Astrocyte (in vitro differentiated cells and primary cell): ENCODE data around the gene KLF17. TPM values are rescaled to one million over a fixed set of nuclear protein-coding genes. Genes with fewer than 3 reads are reported as not detected.

Experiments
- DNase-seq: peaks from one replicate; pipeline ENCODE4 v3.0.0-alpha.2; 2010; ENCODE audit warnings: low read depth
- FAIRE-seq: peaks from 2 replicates; lab custom pipeline; 2011; peaks lifted over from hg19 to GRCh38; lab: Jason Lieb, UNC
- H2AFZ ChIP-seq: 2 replicates; pipeline ENCODE4 v1.6.0; 2012; ENCODE audit warnings: low read depth, low read length, inconsistent platforms
- H3K27ac ChIP-seq: 2 replicates; pipeline ENCODE4 v1.5.1; 2011; ENCODE audit warnings: low read depth, low read length, inconsistent platforms
- H3K27me3 ChIP-seq: 2 replicates; pipeline ENCODE4 v1.6.0; 2011; ENCODE audit warnings: low read length, inconsistent platforms; ENCODE audit not compliant: insufficient read depth
- H3K36me3 ChIP-seq: 2 replicates; pipeline ENCODE4 v1.5.1; 2011; ENCODE audit warnings: low read length, inconsistent platforms; ENCODE audit not compliant: insufficient read depth
- H3K4me1 ChIP-seq: 2 replicates; pipeline ENCODE4 v1.5.1; 2011; ENCODE audit warnings: low read length, inconsistent platforms; ENCODE audit not compliant: insufficient read depth
- H3K4me2 ChIP-seq: 2 replicates; pipeline ENCODE4 v1.6.0; 2012; ENCODE audit warnings: low read length, inconsistent platforms
- H3K4me3 ChIP-seq: 2 replicates; pipeline ENCODE4 v1.5.1; 2011; ENCODE audit warnings: low read depth, mild to moderate bottlenecking, low read length, inconsistent platforms; ENCODE audit not compliant: insufficient read depth
- H3K79me2 ChIP-seq: 2 replicates; pipeline ENCODE4 v1.6.0; 2012; ENCODE audit warnings: mild to moderate bottlenecking, low read length, inconsistent platforms; ENCODE audit not compliant: insufficient read depth
- H3K9ac ChIP-seq: 2 replicates; pipeline ENCODE4 v1.6.0; 2012; ENCODE audit warnings: mild to moderate bottlenecking, low read length, inconsistent platforms
- H3K9me3 ChIP-seq: 2 replicates; pipeline ENCODE4 v1.5.1; 2012; ENCODE audit warnings: low read depth, mild to moderate bottlenecking, low read length, inconsistent platforms; ENCODE audit not compliant: insufficient read depth
- H4K20me1 ChIP-seq: 2 replicates; pipeline ENCODE4 v1.6.0; 2012; ENCODE audit warnings: low read length, inconsistent platforms; ENCODE audit not compliant: insufficient read depth
- H3K27ac Mint-ChIP-seq: one replicate; pipeline ENCODE4 v1.8.0; 2021; ENCODE audit warnings: mild to moderate bottlenecking, mixed read lengths; ENCODE audit not compliant: unreplicated experiment
- H3K27me3 Mint-ChIP-seq: one replicate; pipeline ENCODE4 v1.8.0; 2021; ENCODE audit warnings: low read depth, mixed read lengths; ENCODE audit not compliant: unreplicated experiment
- H3K36me3 Mint-ChIP-seq: one replicate; pipeline ENCODE4 v1.8.0; 2021; ENCODE audit warnings: low read depth, mixed read lengths; ENCODE audit not compliant: unreplicated experiment
- H3K4me1 Mint-ChIP-seq: one replicate; pipeline ENCODE4 v1.8.0; 2021; ENCODE audit warnings: low read depth, mixed read lengths; ENCODE audit not compliant: unreplicated experiment
- H3K4me3 Mint-ChIP-seq: one replicate; pipeline ENCODE4 v1.8.0; 2021; ENCODE audit warnings: mild to moderate bottlenecking, moderate library complexity, mixed read lengths; ENCODE audit not compliant: unreplicated experiment
- H3K9me3 Mint-ChIP-seq: one replicate; pipeline ENCODE4 v1.8.0; 2021; ENCODE audit warnings: mild to moderate bottlenecking, mixed read lengths; ENCODE audit not compliant: unreplicated experiment
- EZH2 ChIP-seq: IDR thresholded peaks from 2 replicates; pipeline ENCODE4 v1.6.1; 2012; ENCODE audit warnings: mild to moderate bottlenecking, low read length, inconsistent platforms; ENCODE audit not compliant: insufficient read depth
- total RNA-seq: library from RNA; stranded (reverse); gene quantifications from 2 replicates; pipeline ENCODE4 v1.2.1, GENCODE V29; 2021
- TF ChIP-seq, protein P1 (sequence below): IDR thresholded peaks from 2 replicates; pipeline ENCODE4 v1.5.1; 2011; ENCODE audit warnings: low read depth, mild to moderate bottlenecking, inconsistent platforms, low read length, moderate library complexity; ENCODE audit not compliant: insufficient read depth

KLF17 gene
- total RNA-seq, 1 donor from 2014 or later, result 0.09 TPM

DNA sequence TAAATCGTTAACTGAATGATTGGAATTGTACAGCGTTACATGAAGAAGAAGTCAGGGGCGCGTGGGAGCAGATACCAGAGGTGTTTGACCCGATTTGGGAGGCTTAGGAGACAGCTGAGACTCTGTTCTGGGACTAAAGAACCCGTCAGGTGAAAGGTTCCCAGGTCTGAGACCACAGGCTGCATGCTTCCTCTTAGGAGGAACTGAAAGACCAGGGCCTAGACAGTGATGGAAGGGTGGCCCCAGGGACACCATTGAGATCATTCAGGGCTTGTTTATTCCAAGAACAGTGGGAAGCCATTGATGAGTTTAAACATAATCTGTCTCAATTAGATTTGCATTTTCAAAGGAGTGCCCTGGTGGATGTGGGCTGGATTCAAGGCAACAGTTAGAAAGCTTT, 904 bp downstream of the KLF17 start:
- Mint-ChIP-seq H3K4me3 (no peak overlapping the region), H3K27me3 (peaks cover 12% of the 10 kb centered on the region)
- H3K4me2 ChIP-seq, result no peak overlapping the region

DNA sequence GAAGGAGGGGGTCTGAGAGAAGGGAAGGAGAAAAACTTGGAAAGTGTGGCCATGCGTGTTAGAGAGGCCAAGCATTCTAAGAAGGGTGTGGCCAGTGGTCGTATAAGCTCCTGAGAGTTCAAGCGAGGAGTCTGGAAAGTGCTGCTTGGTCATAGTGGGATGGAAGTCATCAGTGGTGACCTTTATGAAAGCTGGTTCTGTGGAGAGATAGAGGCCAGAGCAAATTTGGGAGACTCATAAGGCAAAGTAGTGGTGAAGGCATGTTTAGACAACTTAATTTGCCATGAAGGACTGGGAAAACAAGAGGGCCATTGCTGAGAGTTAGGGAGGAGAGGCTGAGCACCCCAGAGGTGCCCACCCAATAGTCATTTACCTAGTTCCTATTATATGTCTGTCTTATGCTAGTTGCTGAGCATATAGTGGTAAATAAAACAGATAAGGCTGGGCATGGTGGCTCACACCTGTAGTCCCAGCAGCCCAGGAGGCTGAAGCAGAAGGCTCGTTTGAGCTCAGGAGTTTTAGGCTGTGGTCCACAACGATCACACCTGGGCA, 1.9 kb downstream of the KLF17 start:
- peaks cover 12% of the 10 kb centered on the region for H3K27me3 Mint-ChIP-seq

More for the DNA sequence above, 904 bp downstream of the KLF17 start:
- Histone ChIP-seq H4K20me1 (no peaks in the 10 kb centered on the region), H3K9me3 (no peaks in the 10 kb centered on the region), H3K27me3 (peaks cover 7% of the 10 kb centered on the region), H3K36me3 (no peaks in the 10 kb centered on the region), H3K4me3 (no peak overlapping the region), H3K79me2 (no peaks in the 10 kb centered on the region), H3K4me1 (no peaks in the 10 kb centered on the region), H3K9ac (no peak overlapping the region), H2AFZ (no peak overlapping the region), H3K27ac (no peak overlapping the region)
- Mint-ChIP-seq H3K9me3 (peaks cover 9% of the 10 kb centered on the region), H3K36me3 (no peaks in the 10 kb centered on the region), H3K27ac (no peak overlapping the region), H3K4me1 (no peaks in the 10 kb centered on the region)
- DNase-seq (no peak), FAIRE-seq (no peak)
- TF ChIP-seq EZH2, result no peak
- TF ChIP-seq, protein P1, sequence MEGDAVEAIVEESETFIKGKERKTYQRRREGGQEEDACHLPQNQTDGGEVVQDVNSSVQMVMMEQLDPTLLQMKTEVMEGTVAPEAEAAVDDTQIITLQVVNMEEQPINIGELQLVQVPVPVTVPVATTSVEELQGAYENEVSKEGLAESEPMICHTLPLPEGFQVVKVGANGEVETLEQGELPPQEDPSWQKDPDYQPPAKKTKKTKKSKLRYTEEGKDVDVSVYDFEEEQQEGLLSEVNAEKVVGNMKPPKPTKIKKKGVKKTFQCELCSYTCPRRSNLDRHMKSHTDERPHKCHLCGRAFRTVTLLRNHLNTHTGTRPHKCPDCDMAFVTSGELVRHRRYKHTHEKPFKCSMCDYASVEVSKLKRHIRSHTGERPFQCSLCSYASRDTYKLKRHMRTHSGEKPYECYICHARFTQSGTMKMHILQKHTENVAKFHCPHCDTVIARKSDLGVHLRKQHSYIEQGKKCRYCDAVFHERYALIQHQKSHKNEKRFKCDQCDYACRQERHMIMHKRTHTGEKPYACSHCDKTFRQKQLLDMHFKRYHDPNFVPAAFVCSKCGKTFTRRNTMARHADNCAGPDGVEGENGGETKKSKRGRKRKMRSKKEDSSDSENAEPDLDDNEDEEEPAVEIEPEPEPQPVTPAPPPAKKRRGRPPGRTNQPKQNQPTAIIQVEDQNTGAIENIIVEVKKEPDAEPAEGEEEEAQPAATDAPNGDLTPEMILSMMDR, result no peak

More for the DNA sequence above, 1.9 kb downstream of the KLF17 start:
- Mint-ChIP-seq H3K4me1 (no peaks in the 10 kb centered on the region), H3K4me3 (no peak overlapping the region), H3K27ac (no peak overlapping the region), H3K9me3 (peaks cover 6% of the 10 kb centered on the region), H3K36me3 (no peaks in the 10 kb centered on the region)
- Histone ChIP-seq H4K20me1 (no peaks in the 10 kb centered on the region), H3K9me3 (no peaks in the 10 kb centered on the region), H3K9ac (no peak overlapping the region), H3K27ac (no peak overlapping the region), H3K4me2 (no peak overlapping the region), H3K4me1 (no peaks in the 10 kb centered on the region), H2AFZ (no peak overlapping the region), H3K79me2 (no peaks in the 10 kb centered on the region), H3K4me3 (no peak overlapping the region), H3K27me3 (peaks cover 7% of the 10 kb centered on the region), H3K36me3 (no peaks in the 10 kb centered on the region)
- FAIRE-seq, result no peak
- DNase-seq, result no peak
- TF ChIP-seq, protein P1, result no peak
- no peak for TF ChIP-seq EZH2
